K562 (cell line): ENCODE data around the gene CCDC97. TPM values are rescaled to one million over a fixed set of nuclear protein-coding genes. Genes with fewer than 3 reads are reported as not detected.

Experiments used
- ATAC-seq: fragments of 200-7000 bp; cut with Tn5 transposase; 3 replicates; pipeline ENCODE4 v1.9.1; 2020; ENCODE audit warnings: moderate library complexity
- BruUV-seq: library from RNA; stranded (reverse); fragments of 400-500 nt; replicated peaks from 2 replicates; lab custom pipeline; 2021; lab: Mats Ljungman, UMichigan
- CTCF ChIA-PET: fragments of 300-600 bp; formaldehyde crosslinking; extraction: SDS; loops from one replicate; lab custom pipeline; 2021; ENCODE audit warnings: low intra/inter-chr PET ratio; lab: Yijun Ruan, JAX
- POLR2A ChIA-PET: fragments of 300-600, 350-650 bp; sonication (Branson Sonifier 250); formaldehyde crosslinking; extraction: SDS; loops from one replicate; lab custom pipeline; 2021; ENCODE audit warnings: antibody characterized with exemption, inconsistent platforms; lab: Yijun Ruan, JAX
- DNase-seq, 4 experiments: peaks; one replicate each; pipeline versions ENCODE4 v3.0.0 to v3.0.0-alpha.2; 2011 to 2018; ENCODE audit warnings: low spot score in 3 of 4, mixed read lengths in 3 of 4; ENCODE audit errors: extremely low read depth in 1 of 4
- FAIRE-seq: peaks from 2 replicates; lab custom pipeline; 2011; peaks lifted over from hg19 to GRCh38; lab: Jason Lieb, UNC
- H2AFZ ChIP-seq: 2 replicates; pipeline ENCODE4 v1.6.0; 2011; ENCODE audit warnings: low read depth, low read length, control low read depth, inconsistent platforms
- H3K27ac ChIP-seq: fragments of 200-600 bp; 3 replicates; pipeline ENCODE4 v1.8.0; 2011; ENCODE audit warnings: low read depth, mild to moderate bottlenecking, control low read depth, inconsistent platforms, low read length, moderate library complexity, mixed read lengths; ENCODE audit errors: extremely low read depth
- H3K27me3 ChIP-seq, 2 experiments: fragments of 300-600 bp in 1 of 2; 2 replicates in 1 of 2; 3 replicates in 1 of 2; pipeline versions ENCODE4 v1.6.0 to v1.8.0; 2011; ENCODE audit warnings: inconsistent platforms in 2 of 2, low read length in 2 of 2, mild to moderate bottlenecking in 1 of 2, mixed read lengths in 1 of 2, moderate library complexity in 1 of 2; ENCODE audit not compliant: control insufficient read depth in 2 of 2, insufficient read depth in 2 of 2
- H3K36me3 ChIP-seq: fragments of 300-600 bp; 3 replicates; pipeline ENCODE4 v1.8.0; 2011; ENCODE audit warnings: mild to moderate bottlenecking, low read length, inconsistent platforms; ENCODE audit not compliant: control insufficient read depth, insufficient read depth
- H3K4me1 ChIP-seq, 2 experiments: fragments of 200-600 bp in 1 of 2; replicated peaks in 1 of 2; 2 replicates in 1 of 2; 3 replicates in 1 of 2; pipeline versions ENCODE4 v1.5.1 to v1.8.0; 2011; ENCODE audit warnings: inconsistent platforms in 2 of 2, low read length in 2 of 2, mild to moderate bottlenecking in 1 of 2, mixed read lengths in 1 of 2, moderate library complexity in 1 of 2; ENCODE audit not compliant: control insufficient read depth in 2 of 2, insufficient read depth in 2 of 2
- H3K4me2 ChIP-seq: 2 replicates; pipeline ENCODE4 v1.6.1; 2011; ENCODE audit warnings: low read length, control low read depth, inconsistent platforms, mixed read lengths; ENCODE audit not compliant: insufficient read depth
- H3K4me3 ChIP-seq: fragments of 200-600 bp; sonication (generic), shearing (Covaris generic); 2 replicates; pipeline ENCODE4 v1.5.1; 2016; ENCODE audit warnings: control low read depth, inconsistent platforms
- H3K79me2 ChIP-seq: fragments of 200-600 bp; 3 replicates; pipeline ENCODE4 v1.8.0; 2011; ENCODE audit warnings: low read length, inconsistent platforms; ENCODE audit not compliant: control insufficient read depth, insufficient read depth
- H3K9ac ChIP-seq, 2 experiments: 2 replicates each; pipeline versions ENCODE4 v1.6.0 to v1.6.1; 2011; ENCODE audit warnings: low read depth in 2 of 2, low read length in 2 of 2, control low read depth in 1 of 2, inconsistent platforms in 1 of 2, mild to moderate bottlenecking in 1 of 2, mixed read lengths in 1 of 2; ENCODE audit not compliant: insufficient read depth in 1 of 2
- H3K9me1 ChIP-seq: one replicate; pipeline ENCODE4 v1.6.0; 2011; ENCODE audit warnings: inconsistent platforms, mild to moderate bottlenecking, low read length, moderate library complexity; ENCODE audit not compliant: control insufficient read depth, insufficient read depth
- H3K9me3 ChIP-seq: replicated peaks from 2 replicates; pipeline ENCODE4 v1.5.1; 2011; ENCODE audit warnings: low read depth, low read length, inconsistent platforms; ENCODE audit not compliant: control insufficient read depth, insufficient read depth
- H4K20me1 ChIP-seq: replicated peaks from 2 replicates; pipeline ENCODE4 v1.6.1; 2011; ENCODE audit warnings: low read length, inconsistent platforms, mixed read lengths; ENCODE audit not compliant: control insufficient read depth, insufficient read depth
- ATF2 ChIP-seq: sonication (generic); formaldehyde crosslinking; IDR thresholded peaks from 2 replicates; pipeline ENCODE4 v1.8.1; 2022; ENCODE audit warnings: missing genetic modification reagents
- BRF2 ChIP-seq: IDR thresholded peaks from 3 replicates; pipeline ENCODE4 v1.6.1; 2011; ENCODE audit warnings: borderline replicate concordance, mild to moderate bottlenecking; ENCODE audit not compliant: insufficient read length, insufficient read depth
- HNRNPUL1 ChIP-seq: fragments of 200-400 bp; formaldehyde crosslinking; IDR thresholded peaks from 2 replicates; pipeline ENCODE4 v1.6.1; 2017; ENCODE audit warnings: low read length
- KLF1 ChIP-seq: fragments of 450-650 bp; IDR thresholded peaks from 2 replicates; pipeline ENCODE4 v1.6.1; 2016; ENCODE audit warnings: missing genetic modification characterization, missing compliant biosample characterization
- ZNF347 ChIP-seq: fragments of 450-650 bp; formaldehyde crosslinking; IDR thresholded peaks from 2 replicates; pipeline ENCODE4 v1.4.0; 2020; ENCODE audit warnings: low read depth, mild to moderate bottlenecking, moderate library complexity
- WGBS: fragments of 100-300 bp; shearing (Covaris generic); methylation state at CpG from one replicate; pipeline ENCODE4 v1.1.6; 2016; ENCODE audit warnings: low coverage, mixed read lengths; ENCODE audit not compliant: insufficient coverage; ENCODE audit errors: missing lambda C conversion rate; 5-methylcytosine and 5-hydroxymethylcytosine counted together
- in situ Hi-C: fragments of 300-500 bp; cut with MboI; formaldehyde crosslinking; loops from 4 replicates; pipeline ENCODE4 v1.15.0; 2018; ENCODE audit warnings: inconsistent platforms, mixed read lengths
- intact Hi-C: fragments of 100-400 bp; cut with micrococcal nuclease; formaldehyde crosslinking; loops from 2 replicates; pipeline ENCODE4 v1.14.2; 2022
- polyA plus RNA-seq, 8 experiments: library from polyadenylated mRNA; depleted of rRNA in 4 of 8; stranded (reverse) in 5 of 8; unstranded in 3 of 8; fragments of >200 nt; fragmentation: Nextera tagmentation in 2 of 8; fragmentation: Illumina TruSeq in 1 of 8; extraction: Ambion mirVana in 2 of 8; extraction: Trizol in 1 of 8; gene quantifications; 2 replicates each; pipeline versions ENCODE4 v1.2.1 to v1.2.3, GENCODE V29; 2011 to 2014; ENCODE audit warnings: inconsistent platforms in 1 of 8, missing spikeins in 1 of 8
- total RNA-seq, 7 experiments: library from RNA; depleted of rRNA in 6 of 7; stranded (reverse); fragments of >200 nt in 6 of 7; fragmentation: Illumina TruSeq in 2 of 7; extraction: Trizol in 2 of 7; gene quantifications; 2 replicates each; pipeline versions ENCODE4 v1.2.1 to v1.2.3, GENCODE V29; 2011 to 2021; ENCODE audit warnings: low replicate concordance in 1 of 7

The CCDC97 gene
- total and polyA plus RNA-seq, 9 of the 15 experiments (the other 6 are each of a cell fraction or from before 2014, with no cell fraction given), result 0.60 to 16.5 (median 7.0) TPM

GRCh38 chr19:41335467-41335866, 25.5 kb downstream of the CCDC97 start (continued):
- TF ChIP-seq BRF2, result no peak

DNA sequence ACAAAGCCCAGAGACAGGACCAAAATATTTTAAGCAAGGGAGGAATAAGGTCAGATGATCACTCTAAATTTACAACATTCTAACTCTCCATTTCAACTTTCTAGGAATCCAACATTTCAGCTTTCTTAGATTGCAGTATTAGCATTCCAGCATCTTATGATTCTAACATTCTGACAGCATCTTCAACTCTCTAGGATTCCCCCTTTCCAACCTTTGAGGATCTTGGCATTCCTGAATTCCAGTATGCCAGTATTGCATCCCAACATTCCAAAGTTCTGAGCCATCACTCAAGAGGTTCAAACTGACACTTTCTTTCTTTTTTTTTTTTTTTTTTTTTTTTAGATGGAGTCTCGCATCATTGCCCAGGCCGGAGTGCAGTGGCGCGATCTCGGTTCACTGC, 30.0 kb downstream of the CCDC97 start:
- TSS peak; percentile 63 for BruUV-seq
- Histone ChIP-seq H3K9me1 (no peaks in the 10 kb centered on the region), H3K79me2 (peaks cover 14% of the 10 kb centered on the region), H3K27ac (no peak overlapping the region), H3K9me3 (no peaks in the 10 kb centered on the region), H3K4me3 (no peak overlapping the region), H4K20me1 (no peaks in the 10 kb centered on the region), H2AFZ (no peak overlapping the region), H3K9ac (no peak overlapping the region), H3K4me2 (no peak overlapping the region), H3K36me3 (peaks cover 84% of the 10 kb centered on the region), H3K27me3 (no peaks in the 10 kb centered on the region), H3K4me1 (peaks cover 0 to 3% of the 10 kb centered on the region in 2 experiments; a peak in 1 of 5 replicates)
- ChIA-PET CTCF (no interaction called here), POLR2A (interaction anchor here (0.6 to 1.8 kb wide), 3 partner anchors 15 to 81 kb away, joined by 3 to 4 read pairs (median 3); no protein-coding TSS in a partner anchor)
- TF ChIP-seq ATF2 (CRISPR knock-in tag), result no peak
- TF ChIP-seq ZNF347, result no peak
- no peak for TF ChIP-seq HNRNPUL1
- TF ChIP-seq KLF1, result no peak
- in situ Hi-C loops, result no loop called here
- no peak for ATAC-seq
- intact Hi-C loops, result no loop called here
- FAIRE-seq, result no peak
- no peak for DNase-seq
- WGBS, result no CpG with 5 or more reads among the region's 5 CpGs
